Endothelial cell of umbilical vein (primary cell): ENCODE measurements around the gene XPO6. TPM values are rescaled to one million over a fixed set of nuclear protein-coding genes. Genes with fewer than 3 reads are reported as not detected.

Source experiments
- BruUV-seq: library from RNA; stranded (reverse); fragments of 400-500 nt; replicated peaks from 2 replicates; lab custom pipeline; 2021; lab: Mats Ljungman, UMichigan
- CTCF ChIA-PET: fragments of 300-600, 350-600 bp; sonication (Branson Sonifier 250); formaldehyde crosslinking; loops from one replicate; lab custom pipeline; 2021; ENCODE audit warnings: antibody characterized with exemption, inconsistent platforms; lab: Charles Lee
- POLR2A ChIA-PET: fragments of 300-600, 350-600 bp; sonication (Branson Sonifier 250); formaldehyde crosslinking; loops from one replicate; lab custom pipeline; 2021; ENCODE audit warnings: antibody characterized with exemption, inconsistent platforms; lab: Charles Lee
- DNase-seq: peaks from one replicate; pipeline ENCODE4 v3.0.0-alpha.2; 2011; ENCODE audit warnings: low read depth, low spot score
- FAIRE-seq: peaks from 2 replicates; lab custom pipeline; 2011; peaks lifted over from hg19 to GRCh38; lab: Jason Lieb, UNC
- H2AFZ ChIP-seq: 2 replicates; pipeline ENCODE4 v1.6.0; 2012; ENCODE audit warnings: low read depth, low read length, control low read depth, inconsistent platforms
- H3K27ac ChIP-seq: 2 replicates; pipeline ENCODE4 v1.5.1; 2011; ENCODE audit warnings: low read depth, mild to moderate bottlenecking, control low read depth, low read length, moderate library complexity; ENCODE audit not compliant: insufficient read depth
- H3K27me3 ChIP-seq, 2 experiments: 2 replicates each; pipeline versions ENCODE4 v1.6.0 to v1.6.1; 2011; ENCODE audit warnings: low read length in 2 of 2, mixed read lengths in 1 of 2; ENCODE audit not compliant: control insufficient read depth in 2 of 2, insufficient read depth in 2 of 2
- H3K36me3 ChIP-seq, 2 experiments: 2 replicates in 1 of 2; 3 replicates in 1 of 2; pipeline ENCODE4 v1.5.1; 2011; ENCODE audit warnings: low read length in 2 of 2, mild to moderate bottlenecking in 1 of 2, moderate library complexity in 1 of 2; ENCODE audit not compliant: control insufficient read depth in 2 of 2, insufficient read depth in 2 of 2; ENCODE audit errors: extremely low read depth in 1 of 2
- H3K4me1 ChIP-seq: 3 replicates; pipeline ENCODE4 v1.5.1; 2011; ENCODE audit warnings: mild to moderate bottlenecking, low read length; ENCODE audit not compliant: control insufficient read depth, insufficient read depth; ENCODE audit errors: extremely low read depth
- H3K4me2 ChIP-seq: 2 replicates; pipeline ENCODE4 v1.6.1; 2011; ENCODE audit warnings: low read length, control low read depth, mixed read lengths; ENCODE audit not compliant: insufficient read depth
- H3K4me3 ChIP-seq, 3 experiments: fragments of 200-600 bp in 1 of 3; sonication (generic), shearing (Covaris generic) in 1 of 3; replicated peaks in 1 of 3; 2 replicates each; pipeline ENCODE4 v1.5.1; 2011 to 2016; ENCODE audit warnings: control low read depth in 3 of 3, low read length in 3 of 3, mild to moderate bottlenecking in 2 of 3, inconsistent platforms in 1 of 3, low read depth in 1 of 3, moderate library complexity in 1 of 3; ENCODE audit not compliant: insufficient read depth in 1 of 3
- H3K79me2 ChIP-seq: 2 replicates; pipeline ENCODE4 v1.6.0; 2012; ENCODE audit warnings: low read length, inconsistent platforms; ENCODE audit not compliant: control insufficient read depth, insufficient read depth
- H3K9ac ChIP-seq: replicated peaks from 2 replicates; pipeline ENCODE3; 2011; ENCODE audit warnings: low read length, control low read depth; ENCODE audit not compliant: insufficient read depth; ENCODE audit errors: extremely low read depth
- H3K9me1 ChIP-seq: replicated peaks from 3 replicates; pipeline ENCODE4 v1.6.0; 2011; ENCODE audit warnings: mild to moderate bottlenecking, low read length; ENCODE audit not compliant: control insufficient read depth, insufficient read depth; ENCODE audit errors: extremely low read depth
- H3K9me3 ChIP-seq: replicated peaks from 2 replicates; pipeline ENCODE4 v1.5.1; 2012; ENCODE audit warnings: low read length, inconsistent platforms; ENCODE audit not compliant: control insufficient read depth, insufficient read depth
- H4K20me1 ChIP-seq: replicated peaks from 2 replicates; pipeline ENCODE3; 2011; ENCODE audit warnings: mild to moderate bottlenecking, low read length; ENCODE audit not compliant: control insufficient read depth, insufficient read depth; ENCODE audit errors: extremely low read depth
- FOS ChIP-seq: IDR thresholded peaks from 2 replicates; pipeline ENCODE4 v1.6.1; 2011; ENCODE audit warnings: mild to moderate bottlenecking, low read length, moderate library complexity, borderline replicate concordance; ENCODE audit not compliant: insufficient read depth
- GATA2 ChIP-seq: IDR thresholded peaks from 2 replicates; pipeline ENCODE4 v1.7.0; 2011; ENCODE audit warnings: low read depth, mild to moderate bottlenecking, moderate library complexity, mixed read lengths, low read length; ENCODE audit not compliant: insufficient read length, insufficient read depth
- MYC ChIP-seq: IDR thresholded peaks from one replicate; pipeline ENCODE4 v1.6.1; 2011; ENCODE audit warnings: mild to moderate bottlenecking, low read depth, low read length
- POLR2A ChIP-seq: IDR thresholded peaks from 2 replicates; pipeline ENCODE4 v1.6.1; 2012; ENCODE audit warnings: low read depth, mild to moderate bottlenecking, control low read depth, low read length
- POLR2AphosphoS5 ChIP-seq: IDR thresholded peaks from 2 replicates; pipeline ENCODE4 v1.6.1; 2012; ENCODE audit warnings: low read depth, mild to moderate bottlenecking, control low read depth, low read length, moderate library complexity; ENCODE audit not compliant: insufficient read depth
- dilution Hi-C: fragments of 300-500 bp; cut with MboI; formaldehyde crosslinking; loops from one replicate; pipeline ENCODE4 v1.15.0; 2019; ENCODE audit warnings: low sequenced_read_pairs; ENCODE audit not compliant: extremely low pct_ligation_motif_present
- intact Hi-C: fragments of 100-400 bp; cut with micrococcal nuclease; formaldehyde crosslinking; loops from one replicate; pipeline ENCODE4 v1.10.0; 2022
- polyA plus RNA-seq, 4 experiments: library from polyadenylated mRNA; depleted of rRNA in 3 of 4; stranded (reverse) in 3 of 4; unstranded in 1 of 4; fragments of >200 nt; gene quantifications; 2 replicates each; pipeline versions ENCODE4 v1.2.1 to v1.2.3, GENCODE V29; 2011 to 2012; ENCODE audit warnings: missing spikeins in 1 of 4
- total RNA-seq: library from RNA; stranded (reverse); gene quantifications from 2 replicates; pipeline ENCODE4 v1.2.3, GENCODE V29; 2021

Gene XPO6
- total and polyA plus RNA-seq, 2 donors (not counting 3 experiments of a cell fraction or from before 2014, with no cell fraction given) = 170 to 272 TPM

- H3K27ac ChIP-seq = no peak overlapping the region
- no peak overlapping the region for H3K4me3 ChIP-seq
- no peak for TF ChIP-seq MYC
- TF ChIP-seq GATA2 = no peak
- H3K9me3 ChIP-seq = no peaks in the 10 kb centered on the region
- H3K9me1 ChIP-seq = no peaks in the 10 kb centered on the region
- no peaks in the 10 kb centered on the region for H3K27me3 ChIP-seq
- H3K36me3 ChIP-seq = no peaks in the 10 kb centered on the region
- ChIA-PET POLR2A (no interaction called here), CTCF (interaction anchor here (1.5 kb wide), 1 partner anchor 15 kb away, joined by 4 read pairs; no protein-coding TSS in a partner anchor)
- dilution Hi-C loops (no loop called here), intact Hi-C loops (no loop called here)
- no peak overlapping the region for H2AFZ ChIP-seq
- BruUV-seq = no TSS peak
- no peak overlapping the region for H3K4me2 ChIP-seq
- H4K20me1 ChIP-seq = no peaks in the 10 kb centered on the region
- H3K9ac ChIP-seq = no peak overlapping the region
- FAIRE-seq (no peak), DNase-seq (no peak)
- H3K79me2 ChIP-seq = no peaks in the 10 kb centered on the region
- no peaks in the 10 kb centered on the region for H3K4me1 ChIP-seq
Observed at GRCh38 chr16:28085389-28086171, 126.2 kb downstream of the XPO6 start.

GRCh38 chr16:28084209-28084608 lies 127.6 kb downstream of the XPO6 start:
- CTCF ChIA-PET = no interaction called here

More at GRCh38 chr16:28084209-28084608, 127.6 kb downstream of the XPO6 start:
- POLR2A ChIA-PET = no interaction called here
- H3K9me3 ChIP-seq = no peaks in the 10 kb centered on the region
- H3K79me2 ChIP-seq = no peaks in the 10 kb centered on the region
- H2AFZ ChIP-seq = no peak overlapping the region
- dilution Hi-C loops (no loop called here), intact Hi-C loops (no loop called here)
- H3K9ac ChIP-seq = no peak overlapping the region
- no peak for TF ChIP-seq MYC
- TF ChIP-seq POLR2A = no peak
- no peak for TF ChIP-seq FOS
- TF ChIP-seq POLR2AphosphoS5 = no peak
- H3K9me1 ChIP-seq = no peaks in the 10 kb centered on the region
- no peaks in the 10 kb centered on the region for H3K27me3 ChIP-seq
- H3K27ac ChIP-seq = no peak overlapping the region
- no peak overlapping the region for H3K4me3 ChIP-seq
- no peaks in the 10 kb centered on the region for H3K4me1 ChIP-seq
- FAIRE-seq (no peak), DNase-seq (no peak)
- H3K36me3 ChIP-seq = no peaks in the 10 kb centered on the region
- H3K4me2 ChIP-seq = no peak overlapping the region
- no TSS peak for BruUV-seq
- no peaks in the 10 kb centered on the region for H4K20me1 ChIP-seq
